GM10248 (cell line): ENCODE measurements around the gene PDHX.

Experiments
- CTCF ChIA-PET: fragments of 300-600 bp; sonication (Branson Sonifier 250); formaldehyde crosslinking; extraction: SDS; loops from one replicate; lab custom pipeline; 2021; ENCODE audit warnings: antibody characterized with exemption; lab: Yijun Ruan, JAX
- POLR2A ChIA-PET: fragments of 350-650 bp; sonication (Branson Sonifier 250); formaldehyde crosslinking; extraction: SDS; loops from one replicate; lab custom pipeline; 2020; ENCODE audit warnings: antibody characterized with exemption; lab: Yijun Ruan, JAX
- DNase-seq: peaks from one replicate; pipeline ENCODE4 v3.0.0; 2012; ENCODE audit errors: extremely low spot score
- TF ChIP-seq, protein P1 (sequence below): IDR thresholded peaks from 2 replicates; pipeline ENCODE4 v1.5.1; 2012; ENCODE audit warnings: mild to moderate bottlenecking, low read depth; ENCODE audit errors: extremely low read depth, missing control alignments, control extremely low read depth

PDHX gene

DNA sequence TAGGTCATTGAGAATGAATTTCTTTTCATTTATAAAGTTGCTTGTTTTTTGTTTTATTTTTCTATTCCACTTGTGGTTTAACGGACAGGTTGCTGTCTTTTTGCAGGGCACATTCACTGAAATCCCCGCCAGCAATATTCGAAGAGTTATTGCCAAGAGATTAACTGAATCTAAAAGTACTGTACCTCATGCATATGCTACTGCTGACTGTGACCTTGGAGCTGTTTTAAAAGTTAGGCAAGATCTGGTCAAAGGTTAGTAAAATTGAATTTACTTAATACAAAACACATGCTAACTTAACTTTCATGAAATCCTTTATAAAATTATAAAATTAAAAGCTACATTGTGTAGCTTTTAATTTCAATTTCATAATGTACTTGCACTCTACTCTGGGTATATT, 53.6 kb downstream of the PDHX start:
- TF ChIP-seq, protein P1, sequence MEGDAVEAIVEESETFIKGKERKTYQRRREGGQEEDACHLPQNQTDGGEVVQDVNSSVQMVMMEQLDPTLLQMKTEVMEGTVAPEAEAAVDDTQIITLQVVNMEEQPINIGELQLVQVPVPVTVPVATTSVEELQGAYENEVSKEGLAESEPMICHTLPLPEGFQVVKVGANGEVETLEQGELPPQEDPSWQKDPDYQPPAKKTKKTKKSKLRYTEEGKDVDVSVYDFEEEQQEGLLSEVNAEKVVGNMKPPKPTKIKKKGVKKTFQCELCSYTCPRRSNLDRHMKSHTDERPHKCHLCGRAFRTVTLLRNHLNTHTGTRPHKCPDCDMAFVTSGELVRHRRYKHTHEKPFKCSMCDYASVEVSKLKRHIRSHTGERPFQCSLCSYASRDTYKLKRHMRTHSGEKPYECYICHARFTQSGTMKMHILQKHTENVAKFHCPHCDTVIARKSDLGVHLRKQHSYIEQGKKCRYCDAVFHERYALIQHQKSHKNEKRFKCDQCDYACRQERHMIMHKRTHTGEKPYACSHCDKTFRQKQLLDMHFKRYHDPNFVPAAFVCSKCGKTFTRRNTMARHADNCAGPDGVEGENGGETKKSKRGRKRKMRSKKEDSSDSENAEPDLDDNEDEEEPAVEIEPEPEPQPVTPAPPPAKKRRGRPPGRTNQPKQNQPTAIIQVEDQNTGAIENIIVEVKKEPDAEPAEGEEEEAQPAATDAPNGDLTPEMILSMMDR, result no peak

DNA sequence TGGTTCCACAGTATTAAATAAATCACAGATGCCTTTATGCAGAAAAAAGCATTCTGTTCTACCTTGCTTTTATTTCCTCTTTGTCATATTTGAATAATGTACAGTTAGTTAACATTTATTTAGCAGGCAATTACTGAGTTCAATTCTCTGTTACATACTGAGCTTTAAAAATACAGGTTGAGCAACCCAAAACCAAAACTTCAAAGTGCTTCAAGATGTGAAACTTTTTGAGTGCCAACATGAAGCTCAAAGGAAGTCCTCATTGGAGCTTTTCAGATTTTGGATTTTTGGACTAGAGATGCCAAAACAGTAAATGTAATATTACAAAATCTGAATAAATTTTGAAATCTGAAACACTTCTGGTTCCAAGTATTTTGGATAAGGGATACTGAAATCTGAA, 54.1 kb downstream of the PDHX start:
- DNase-seq, result no peak
- TF ChIP-seq, protein P1, result no peak
- ChIA-PET POLR2A (no interaction called here), CTCF (interaction anchor here (1.0 to 1.2 kb wide), 2 partner anchors 8 to 10 kb away, joined by 3 read pairs; no protein-coding TSS in a partner anchor)

More for the DNA sequence above, 53.6 kb downstream of the PDHX start:
- POLR2A ChIA-PET, result no interaction called here
- DNase-seq, result no peak
- CTCF ChIA-PET, result interaction anchor here (1.0 to 1.2 kb wide), 2 partner anchors 9 kb away, joined by 3 read pairs; no protein-coding TSS in a partner anchor

DNA sequence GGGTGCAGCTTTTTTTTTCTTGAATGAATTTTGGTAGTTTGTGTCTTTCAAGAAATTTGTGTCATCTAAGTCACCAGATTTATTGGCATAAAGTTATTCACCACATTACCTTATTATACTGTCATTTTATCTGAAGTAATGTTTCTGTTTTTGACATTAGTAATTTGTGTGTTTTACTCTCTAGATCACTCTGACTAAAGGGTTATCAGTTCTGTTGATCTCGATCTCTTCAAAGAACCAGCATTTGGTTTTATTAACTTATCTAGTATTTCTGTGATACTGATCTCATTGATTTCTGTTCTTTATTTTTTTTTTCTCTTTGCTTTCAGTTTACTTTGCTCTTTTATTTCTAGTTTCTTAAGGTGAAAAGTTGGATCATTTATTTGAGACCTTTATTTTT, 55.5 kb downstream of the PDHX start:
- TF ChIP-seq, protein P1, result no peak
- ChIA-PET CTCF (no interaction called here), POLR2A (no interaction called here)
- no peak for DNase-seq

DNA sequence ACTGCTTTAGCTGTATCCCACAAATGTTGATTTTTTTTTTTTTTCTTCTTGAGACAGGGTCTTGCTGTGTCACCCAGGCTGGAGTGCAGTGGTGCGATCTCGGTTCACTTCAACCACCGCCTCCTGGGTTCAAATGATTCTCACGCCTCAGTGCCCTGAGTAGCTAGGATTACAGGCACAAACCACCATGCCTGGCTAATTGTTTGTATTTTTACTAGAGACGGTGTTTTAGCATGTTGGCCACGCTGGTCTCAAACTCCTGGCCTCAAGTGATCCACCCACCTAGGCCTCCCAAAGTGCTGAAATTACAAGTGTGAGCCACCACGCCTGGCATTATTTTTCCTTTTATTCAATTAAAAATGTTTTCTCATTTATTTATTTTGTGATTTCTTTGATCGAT, 55.9 kb downstream of the PDHX start:
- CTCF ChIA-PET, result interaction anchor here (1.0 to 1.1 kb wide), 2 partner anchors 14 to 265 kb away, joined by 3 to 5 read pairs; no protein-coding TSS in a partner anchor
- POLR2A ChIA-PET, result no interaction called here
- TF ChIP-seq, protein P1, result no peak
- no peak for DNase-seq

DNA sequence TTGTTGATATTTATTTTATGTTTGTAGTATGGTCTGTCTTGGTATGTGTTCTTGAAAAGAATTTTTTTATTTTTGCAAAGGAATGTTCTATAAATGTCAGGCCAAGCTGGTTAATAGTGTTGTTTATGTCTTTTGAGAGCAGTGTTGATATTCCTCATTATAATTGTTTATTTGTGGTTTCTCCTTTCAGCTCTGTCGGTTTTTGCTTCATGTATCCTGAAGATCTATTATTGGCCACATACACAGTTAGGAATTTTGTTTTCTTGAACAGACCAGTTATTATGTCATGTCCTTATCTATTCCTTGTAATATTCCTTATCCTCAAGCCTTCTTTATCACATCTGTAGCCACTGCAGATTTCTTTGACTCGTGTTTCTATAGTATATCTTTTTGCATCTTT, 56.5 kb downstream of the PDHX start:
- DNase-seq, result no peak
- ChIA-PET CTCF (interaction anchor here (1.0 to 1.1 kb wide), 2 partner anchors 14 to 264 kb away, joined by 3 to 5 read pairs; no protein-coding TSS in a partner anchor), POLR2A (no interaction called here)
- TF ChIP-seq, protein P1, result no peak

DNA sequence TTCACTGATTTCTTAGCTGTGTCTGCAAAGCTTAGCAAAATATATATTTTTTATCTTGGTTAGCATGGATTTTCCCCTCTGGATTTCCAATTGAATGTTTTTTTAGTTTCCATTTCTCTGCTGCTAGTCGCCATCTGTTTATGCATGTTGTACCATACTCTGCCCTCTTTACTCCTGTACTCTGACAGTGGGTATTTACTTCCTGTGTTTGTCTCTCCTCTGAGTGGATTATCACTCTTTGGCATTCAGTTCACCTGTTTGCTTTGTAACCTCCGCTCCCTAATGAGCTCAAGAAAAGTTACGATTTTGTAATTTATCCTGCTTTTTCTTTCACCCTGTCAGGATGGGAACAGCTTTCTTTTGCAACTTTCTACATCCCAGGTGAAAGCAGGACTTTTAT, 59.1 kb downstream of the PDHX start:
- TF ChIP-seq, protein P1, result no peak
- DNase-seq, result no peak
- POLR2A ChIA-PET, result no interaction called here
- CTCF ChIA-PET, result interaction anchor here (1.0 to 2.1 kb wide), 7 partner anchors 9 to 416 kb away, joined by 3 to 8 read pairs (median 4); no protein-coding TSS in a partner anchor
